ENCODE results near the gene FHL3. TPM values are rescaled to one million over a fixed set of nuclear protein-coding genes. Genes with fewer than 3 reads are reported as not detected.

FHL3 gene
- total and polyA plus RNA-seq, 4 donors: 1.7 to 4.2 (median 2.8) TPM

GRCh38 chr1:38044221-38045215 lies 39.2 kb upstream of the FHL3 start:
- Histone ChIP-seq H3K27me3 (ENCODE audit: control insufficient read depth in 4 of 4, insufficient read depth in 4 of 4, low read length in 3 of 4) (peaks cover 0 to 9% (median 4%) of the 10 kb centered on the region in 4 donors), H3K4me3 (ENCODE audit: low read depth in 1 of 3, low read length in 3 of 3) (peak overlapping the region in 1 of 3 donors; percentile 34), H3K36me3 (ENCODE audit: control insufficient read depth in 4 of 4, insufficient read depth in 3 of 4, low read depth in 1 of 4, low read length in 3 of 4) (no peaks in the 10 kb centered on the region), H3K4me1 (ENCODE audit: control insufficient read depth in 4 of 4, insufficient read depth in 4 of 4, low read length in 3 of 4) (peaks cover 12 to 38% (median 17%) of the 10 kb centered on the region in 4 donors), H3K9me3 (ENCODE audit: control insufficient read depth in 4 of 4, low read length in 3 of 4) (no peaks in the 10 kb centered on the region), H3K9ac (ENCODE audit: low read depth in 1 of 2, low read length in 2 of 2) (no peak overlapping the region), H3K27ac (ENCODE audit: low read depth in 1 of 2, low read length in 2 of 2) (no peak overlapping the region)
- TF ChIP-seq, protein P1, sequence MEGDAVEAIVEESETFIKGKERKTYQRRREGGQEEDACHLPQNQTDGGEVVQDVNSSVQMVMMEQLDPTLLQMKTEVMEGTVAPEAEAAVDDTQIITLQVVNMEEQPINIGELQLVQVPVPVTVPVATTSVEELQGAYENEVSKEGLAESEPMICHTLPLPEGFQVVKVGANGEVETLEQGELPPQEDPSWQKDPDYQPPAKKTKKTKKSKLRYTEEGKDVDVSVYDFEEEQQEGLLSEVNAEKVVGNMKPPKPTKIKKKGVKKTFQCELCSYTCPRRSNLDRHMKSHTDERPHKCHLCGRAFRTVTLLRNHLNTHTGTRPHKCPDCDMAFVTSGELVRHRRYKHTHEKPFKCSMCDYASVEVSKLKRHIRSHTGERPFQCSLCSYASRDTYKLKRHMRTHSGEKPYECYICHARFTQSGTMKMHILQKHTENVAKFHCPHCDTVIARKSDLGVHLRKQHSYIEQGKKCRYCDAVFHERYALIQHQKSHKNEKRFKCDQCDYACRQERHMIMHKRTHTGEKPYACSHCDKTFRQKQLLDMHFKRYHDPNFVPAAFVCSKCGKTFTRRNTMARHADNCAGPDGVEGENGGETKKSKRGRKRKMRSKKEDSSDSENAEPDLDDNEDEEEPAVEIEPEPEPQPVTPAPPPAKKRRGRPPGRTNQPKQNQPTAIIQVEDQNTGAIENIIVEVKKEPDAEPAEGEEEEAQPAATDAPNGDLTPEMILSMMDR (IDR thresholded peaks at IDR 0.05; ENCODE audit: low read depth, low read length, missing input control): no peak
- TF ChIP-seq NR2F2 (IDR thresholded peaks at IDR 0.05): no peak
- no peak for DNase-seq (ENCODE audit: low spot score)
- 7% methylated on average over 70 of the region's 70 CpGs for WGBS

DNA sequence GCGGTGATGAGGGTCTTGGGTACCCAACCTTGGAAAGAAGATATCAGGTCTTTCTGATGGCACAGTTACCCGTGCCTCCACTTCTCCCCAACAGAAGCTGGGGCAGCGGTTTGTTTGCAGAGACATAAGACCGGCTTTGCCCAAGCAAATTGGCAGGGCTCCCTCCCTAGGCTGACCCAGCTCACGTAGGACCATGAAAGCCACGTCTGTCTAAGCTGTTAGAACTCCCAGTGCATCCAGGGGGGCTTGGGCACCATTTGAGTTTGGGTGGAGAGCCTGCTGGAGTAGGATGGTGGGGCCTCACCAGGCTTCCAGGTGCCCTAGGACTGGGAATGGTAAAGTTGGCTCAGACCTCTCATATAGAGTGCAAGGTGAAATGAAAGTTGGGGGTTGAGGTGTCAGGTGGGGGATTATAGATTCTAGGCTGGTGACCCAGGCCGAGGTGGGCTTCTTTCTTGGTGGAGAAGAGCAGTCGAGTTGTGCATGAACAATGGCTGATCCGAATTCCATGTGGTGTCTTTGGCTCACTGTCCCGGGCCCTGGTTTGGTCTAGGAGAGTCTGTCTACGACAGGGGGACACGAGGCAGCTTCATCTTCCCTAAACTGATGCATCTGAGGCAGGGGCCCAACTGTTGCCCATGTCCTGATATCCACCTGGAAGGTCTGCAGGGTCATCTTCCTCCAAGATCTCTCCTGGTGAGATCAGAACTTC lies 37.9 kb upstream of the FHL3 start:
- WGBS: 86% methylated on average over 12 of the region's 12 CpGs
- Histone ChIP-seq H3K9ac (ENCODE audit: low read depth in 1 of 2, low read length in 2 of 2) (no peak overlapping the region), H3K27me3 (ENCODE audit: control insufficient read depth in 4 of 4, insufficient read depth in 4 of 4, low read length in 3 of 4) (peaks cover 0 to 9% (median 4%) of the 10 kb centered on the region in 4 donors), H3K4me1 (ENCODE audit: control insufficient read depth in 4 of 4, insufficient read depth in 4 of 4, low read length in 3 of 4) (peaks cover 12 to 38% (median 17%) of the 10 kb centered on the region in 4 donors), H3K27ac (ENCODE audit: low read depth in 1 of 2, low read length in 2 of 2) (no peak overlapping the region), H3K4me3 (ENCODE audit: low read depth in 1 of 3, low read length in 3 of 3) (no peak overlapping the region), H3K9me3 (ENCODE audit: control insufficient read depth in 4 of 4, low read length in 3 of 4) (no peaks in the 10 kb centered on the region), H3K36me3 (ENCODE audit: control insufficient read depth in 4 of 4, insufficient read depth in 3 of 4, low read depth in 1 of 4, low read length in 3 of 4) (no peaks in the 10 kb centered on the region)
- no peak for DNase-seq (ENCODE audit: low spot score)
- TF ChIP-seq, protein P2, sequence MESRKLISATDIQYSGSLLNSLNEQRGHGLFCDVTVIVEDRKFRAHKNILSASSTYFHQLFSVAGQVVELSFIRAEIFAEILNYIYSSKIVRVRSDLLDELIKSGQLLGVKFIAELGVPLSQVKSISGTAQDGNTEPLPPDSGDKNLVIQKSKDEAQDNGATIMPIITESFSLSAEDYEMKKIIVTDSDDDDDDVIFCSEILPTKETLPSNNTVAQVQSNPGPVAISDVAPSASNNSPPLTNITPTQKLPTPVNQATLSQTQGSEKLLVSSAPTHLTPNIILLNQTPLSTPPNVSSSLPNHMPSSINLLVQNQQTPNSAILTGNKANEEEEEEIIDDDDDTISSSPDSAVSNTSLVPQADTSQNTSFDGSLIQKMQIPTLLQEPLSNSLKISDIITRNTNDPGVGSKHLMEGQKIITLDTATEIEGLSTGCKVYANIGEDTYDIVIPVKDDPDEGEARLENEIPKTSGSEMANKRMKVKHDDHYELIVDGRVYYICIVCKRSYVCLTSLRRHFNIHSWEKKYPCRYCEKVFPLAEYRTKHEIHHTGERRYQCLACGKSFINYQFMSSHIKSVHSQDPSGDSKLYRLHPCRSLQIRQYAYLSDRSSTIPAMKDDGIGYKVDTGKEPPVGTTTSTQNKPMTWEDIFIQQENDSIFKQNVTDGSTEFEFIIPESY (IDR thresholded peaks at IDR 0.05): no peak
- TF ChIP-seq NR2F2 (IDR thresholded peaks at IDR 0.05) (no peak), TAF1 (conservative IDR thresholded peaks at IDR 0.05) (no peak), HNF4A (conservative IDR thresholded peaks at IDR 0.05) (no peak), RXRA (IDR thresholded peaks at IDR 0.05) (no peak), FOXA1 (IDR thresholded peaks at IDR 0.05) (no peak), RAD21 (IDR thresholded peaks at IDR 0.05) (no peak), HNF4G (IDR thresholded peaks at IDR 0.05) (no peak), EGR1 (IDR thresholded peaks at IDR 0.05; ENCODE audit: low read depth in 2 of 2) (no peak), GABPA (IDR thresholded peaks at IDR 0.05 in 1 of 2, conservative IDR thresholded peaks at IDR 0.05 in 1 of 2) (no peak), SP1 (IDR thresholded peaks at IDR 0.05) (no peak), FOXA2 (IDR thresholded peaks at IDR 0.05) (no peak)
- TF ChIP-seq, protein P1 (IDR thresholded peaks at IDR 0.05; ENCODE audit: low read depth, low read length, missing input control): no peak
- TF ChIP-seq, protein P3, sequence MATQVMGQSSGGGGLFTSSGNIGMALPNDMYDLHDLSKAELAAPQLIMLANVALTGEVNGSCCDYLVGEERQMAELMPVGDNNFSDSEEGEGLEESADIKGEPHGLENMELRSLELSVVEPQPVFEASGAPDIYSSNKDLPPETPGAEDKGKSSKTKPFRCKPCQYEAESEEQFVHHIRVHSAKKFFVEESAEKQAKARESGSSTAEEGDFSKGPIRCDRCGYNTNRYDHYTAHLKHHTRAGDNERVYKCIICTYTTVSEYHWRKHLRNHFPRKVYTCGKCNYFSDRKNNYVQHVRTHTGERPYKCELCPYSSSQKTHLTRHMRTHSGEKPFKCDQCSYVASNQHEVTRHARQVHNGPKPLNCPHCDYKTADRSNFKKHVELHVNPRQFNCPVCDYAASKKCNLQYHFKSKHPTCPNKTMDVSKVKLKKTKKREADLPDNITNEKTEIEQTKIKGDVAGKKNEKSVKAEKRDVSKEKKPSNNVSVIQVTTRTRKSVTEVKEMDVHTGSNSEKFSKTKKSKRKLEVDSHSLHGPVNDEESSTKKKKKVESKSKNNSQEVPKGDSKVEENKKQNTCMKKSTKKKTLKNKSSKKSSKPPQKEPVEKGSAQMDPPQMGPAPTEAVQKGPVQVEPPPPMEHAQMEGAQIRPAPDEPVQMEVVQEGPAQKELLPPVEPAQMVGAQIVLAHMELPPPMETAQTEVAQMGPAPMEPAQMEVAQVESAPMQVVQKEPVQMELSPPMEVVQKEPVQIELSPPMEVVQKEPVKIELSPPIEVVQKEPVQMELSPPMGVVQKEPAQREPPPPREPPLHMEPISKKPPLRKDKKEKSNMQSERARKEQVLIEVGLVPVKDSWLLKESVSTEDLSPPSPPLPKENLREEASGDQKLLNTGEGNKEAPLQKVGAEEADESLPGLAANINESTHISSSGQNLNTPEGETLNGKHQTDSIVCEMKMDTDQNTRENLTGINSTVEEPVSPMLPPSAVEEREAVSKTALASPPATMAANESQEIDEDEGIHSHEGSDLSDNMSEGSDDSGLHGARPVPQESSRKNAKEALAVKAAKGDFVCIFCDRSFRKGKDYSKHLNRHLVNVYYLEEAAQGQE (IDR thresholded peaks at IDR 0.05): no peak
- TF ChIP-seq, protein P4, sequence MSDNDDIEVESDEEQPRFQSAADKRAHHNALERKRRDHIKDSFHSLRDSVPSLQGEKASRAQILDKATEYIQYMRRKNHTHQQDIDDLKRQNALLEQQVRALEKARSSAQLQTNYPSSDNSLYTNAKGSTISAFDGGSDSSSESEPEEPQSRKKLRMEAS (IDR thresholded peaks at IDR 0.05): no peak
